HCT116 (cell line): ENCODE results near the gene LILRA2. TPM values are rescaled to one million over a fixed set of nuclear protein-coding genes. Genes with fewer than 3 reads are reported as not detected.
A peak's percentile ranks its signal among the peaks of the same experiment; 100 is the strongest.

Source experiments
- ATAC-seq: fragments of 200-7000 bp; cut with Tn5 transposase; 2 replicates; pipeline ENCODE4 v1.9.1; 2020; ENCODE audit warnings: mild to moderate bottlenecking, moderate library complexity
- BruUV-seq: library from RNA; stranded (reverse); fragments of 400-500 nt; replicated peaks from 2 replicates; lab custom pipeline; 2021; lab: Mats Ljungman, UMichigan
- CTCF ChIA-PET: fragments of 300-600 bp; sonication (Branson Sonifier 250); formaldehyde crosslinking; loops from one replicate; lab custom pipeline; 2021; ENCODE audit warnings: antibody characterized with exemption; lab: Charles Lee
- POLR2A ChIA-PET: fragments of 300-600, 350-600 bp; sonication (Branson Sonifier 250); formaldehyde crosslinking; loops from one replicate; lab custom pipeline; 2021; ENCODE audit warnings: antibody characterized with exemption; lab: Charles Lee
- RAD21 ChIA-PET, 2 experiments: fragments of 300-600 bp; sonication (Branson Sonifier 250); formaldehyde crosslinking; loops; one replicate each; lab custom pipeline; 2023; ENCODE audit warnings: low total read pairs in 2 of 2; ENCODE audit not compliant: uncharacterized antibody in 2 of 2, unreplicated experiment in 2 of 2, low non-redundant PET in 1 of 2; lab: Charles Lee
- DNase-seq: peaks from one replicate; pipeline ENCODE4 v3.0.0-alpha.2; 2010; ENCODE audit warnings: low read depth, low spot score
- H2AFZ ChIP-seq: fragments of 200-600 bp; shearing (Covaris generic), sonication (generic); 2 replicates; pipeline ENCODE4 v1.6.1; 2017; ENCODE audit warnings: low read depth, mixed run types, mixed read lengths, antibody characterized with exemption, low read length; ENCODE audit not compliant: poor library complexity, severe bottlenecking
- H3K27ac ChIP-seq: 2 replicates; pipeline ENCODE4 v1.5.1; 2012; ENCODE audit warnings: low read depth, low read length
- H3K27me3 ChIP-seq: fragments of 200-600 bp; sonication (generic); 2 replicates; pipeline ENCODE4 v1.6.1; 2016; ENCODE audit warnings: mixed run types, low read length, mixed read lengths; ENCODE audit not compliant: insufficient read depth
- H3K36me3 ChIP-seq, 2 experiments: fragments of 200-500 bp in 1 of 2; fragments of 200-600 bp in 1 of 2; sonication (Bioruptor generic) in 1 of 2; sonication (generic) in 1 of 2; 2 replicates each; pipeline versions ENCODE4 v1.5.1 to v1.6.1; 2014 to 2016; ENCODE audit warnings: low read length in 2 of 2, inconsistent platforms in 1 of 2, mixed read lengths in 1 of 2, mixed run types in 1 of 2; ENCODE audit not compliant: insufficient read depth in 2 of 2, control insufficient read depth in 1 of 2
- H3K4me1 ChIP-seq, 2 experiments: fragments of 200-600 bp in 1 of 2; sonication (generic) in 1 of 2; 2 replicates each; pipeline versions ENCODE4 v1.5.1 to v1.6.1; 2012 to 2017; ENCODE audit warnings: low read length in 2 of 2, inconsistent platforms in 1 of 2, mild to moderate bottlenecking in 1 of 2, mixed read lengths in 1 of 2, mixed run types in 1 of 2, moderate library complexity in 1 of 2; ENCODE audit not compliant: insufficient read depth in 2 of 2, control insufficient read depth in 1 of 2
- H3K4me2 ChIP-seq: fragments of 200-600 bp; sonication (generic); 2 replicates; pipeline ENCODE4 v1.6.1; 2017; ENCODE audit warnings: mixed run types, low read length, mixed read lengths
- H3K4me3 ChIP-seq, 2 experiments: fragments of 200-600 bp in 1 of 2; sonication (generic) in 1 of 2; replicated peaks in 1 of 2; 2 replicates each; pipeline ENCODE4 v1.5.1; 2011 to 2016; ENCODE audit warnings: low read length in 2 of 2, control low read depth in 1 of 2, low read depth in 1 of 2, mild to moderate bottlenecking in 1 of 2, mixed read lengths in 1 of 2, mixed run types in 1 of 2
- H3K79me2 ChIP-seq: fragments of 200-600 bp; sonication (generic); 2 replicates; pipeline ENCODE4 v1.6.1; 2017; ENCODE audit warnings: mild to moderate bottlenecking, mixed run types, low read length, moderate library complexity, mixed read lengths; ENCODE audit not compliant: insufficient read depth
- H3K9ac ChIP-seq: fragments of 200-600 bp; sonication (generic); 2 replicates; pipeline ENCODE4 v1.6.1; 2016; ENCODE audit warnings: low read length, mixed read lengths
- H3K9me2 ChIP-seq: fragments of 200-600 bp; sonication (generic), shearing (Covaris generic); 2 replicates; pipeline ENCODE4 v1.6.1; 2017; ENCODE audit warnings: mixed run types, mild to moderate bottlenecking, moderate library complexity; ENCODE audit not compliant: insufficient read depth
- H3K9me3 ChIP-seq, 2 experiments: fragments of 200-500 bp in 1 of 2; fragments of 200-600 bp in 1 of 2; sonication (Bioruptor generic) in 1 of 2; sonication (generic) in 1 of 2; 2 replicates each; pipeline ENCODE4 v1.6.1; 2014 to 2017; ENCODE audit warnings: low read length in 2 of 2, mixed read lengths in 2 of 2, inconsistent platforms in 1 of 2, low read depth in 1 of 2, mild to moderate bottlenecking in 1 of 2, mixed run types in 1 of 2, moderate library complexity in 1 of 2; ENCODE audit not compliant: control insufficient read depth in 1 of 2, insufficient read depth in 1 of 2
- H4K20me1 ChIP-seq: fragments of 200-600 bp; sonication (generic), shearing (Covaris generic); 2 replicates; pipeline ENCODE4 v1.6.1; 2017; ENCODE audit warnings: mixed run types, mild to moderate bottlenecking, moderate library complexity; ENCODE audit not compliant: insufficient read depth
- CEBPB ChIP-seq: IDR thresholded peaks from 2 replicates; pipeline ENCODE4 v1.6.1; 2012; ENCODE audit warnings: low read depth
- EZH2 ChIP-seq: fragments of 200-600 bp; sonication (generic); IDR thresholded peaks from 2 replicates; pipeline ENCODE4 v1.6.1; 2017; ENCODE audit warnings: antibody characterized with exemption, mixed run types
- FOSL1 ChIP-seq: IDR thresholded peaks from 2 replicates; pipeline ENCODE4 v1.6.1; 2012; ENCODE audit warnings: low read depth
- JUND ChIP-seq: IDR thresholded peaks from 2 replicates; pipeline ENCODE4 v1.6.1; 2012
- POLR2A ChIP-seq: IDR thresholded peaks from 2 replicates; pipeline ENCODE4 v1.7.0; 2011; ENCODE audit warnings: borderline replicate concordance; ENCODE audit not compliant: insufficient read depth, insufficient read length; ENCODE audit errors: extremely low read depth
- POLR2AphosphoS5 ChIP-seq: IDR thresholded peaks from 2 replicates; pipeline ENCODE4 v1.6.1; 2011; ENCODE audit warnings: mild to moderate bottlenecking, low read depth, low read length, moderate library complexity
- RAD21 ChIP-seq: IDR thresholded peaks from 2 replicates; pipeline ENCODE4 v1.6.1; 2012; ENCODE audit warnings: low read depth, mild to moderate bottlenecking
- SP1 ChIP-seq: IDR thresholded peaks from 2 replicates; pipeline ENCODE4 v1.6.1; 2012; ENCODE audit warnings: low read depth
- YY1 ChIP-seq: IDR thresholded peaks from 2 replicates; pipeline ENCODE4 v1.6.1; 2011; ENCODE audit warnings: low read length, low read depth, moderate library complexity, mild to moderate bottlenecking; ENCODE audit not compliant: insufficient replicate concordance; ENCODE audit errors: extremely low read depth
- ZBTB33 ChIP-seq: IDR thresholded peaks from 2 replicates; pipeline ENCODE4 v1.6.1; 2011; ENCODE audit warnings: mild to moderate bottlenecking, low read length, moderate library complexity; ENCODE audit not compliant: insufficient replicate concordance; ENCODE audit errors: extremely low read depth
- ZFX ChIP-seq: fragments of 450-650 bp; IDR thresholded peaks from 2 replicates; pipeline ENCODE4 v1.6.1; 2017
- intact Hi-C: fragments of 100-400 bp; cut with micrococcal nuclease; formaldehyde crosslinking; loops from 2 replicates; pipeline ENCODE4 v1.10.0; 2022
- total RNA-seq: library from RNA; stranded (reverse); gene quantifications from one replicate; pipeline ENCODE4 v1.2.1, GENCODE V29; 2021; ENCODE audit not compliant: unreplicated experiment
- TF ChIP-seq, protein P1 (sequence below), 3 experiments: fragments of 200-600 bp in 1 of 3; sonication (generic) in 1 of 3; IDR thresholded peaks in 2 of 3; conservative IDR thresholded peaks in 1 of 3; 2 replicates each; pipeline ENCODE4 v1.5.1; 2012 to 2017; ENCODE audit warnings: low read depth in 2 of 3, low read length in 2 of 3, antibody characterized with exemption in 1 of 3, borderline replicate concordance in 1 of 3, control low read depth in 1 of 3, mild to moderate bottlenecking in 1 of 3, mixed read lengths in 1 of 3, mixed run types in 1 of 3, moderate library complexity in 1 of 3; ENCODE audit not compliant: insufficient read depth in 1 of 3

LILRA2 gene
- total RNA-seq, 1 experiment from 2014 or later = not detected

DNA sequence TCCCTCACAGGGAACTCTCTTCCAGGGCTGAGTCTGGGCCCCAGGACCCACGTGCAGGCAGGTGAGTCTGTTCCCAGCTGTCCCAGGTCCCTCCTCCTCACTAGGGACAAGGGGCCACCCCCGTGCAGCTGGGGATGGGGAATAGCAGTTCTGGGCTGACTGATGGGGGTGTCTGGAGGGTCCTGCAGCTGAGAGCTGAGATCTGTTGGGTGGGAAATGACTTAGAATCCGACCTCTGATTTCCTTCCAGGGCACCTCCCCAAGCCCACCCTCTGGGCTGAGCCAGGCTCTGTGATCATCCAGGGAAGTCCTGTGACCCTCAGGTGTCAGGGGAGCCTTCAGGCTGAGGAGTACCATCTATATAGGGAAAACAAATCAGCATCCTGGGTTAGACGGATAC is 461 bp downstream of the LILRA2 start:
- Histone ChIP-seq H3K36me3 (no peaks in the 10 kb centered on the region), H2AFZ (no peak overlapping the region), H3K9ac (no peak overlapping the region), H3K9me3 (no peaks in the 10 kb centered on the region), H3K4me1 (no peaks in the 10 kb centered on the region), H3K27me3 (peaks cover 43% of the 10 kb centered on the region), H3K9me2 (no peaks in the 10 kb centered on the region), H4K20me1 (no peaks in the 10 kb centered on the region), H3K79me2 (no peaks in the 10 kb centered on the region), H3K4me2 (no peak overlapping the region), H3K27ac (no peak overlapping the region), H3K4me3 (no peak overlapping the region)
- RAD21 ChIA-PET = no interaction called here
- POLR2A ChIA-PET = no interaction called here
- ATAC-seq = no peak
- no TSS peak for BruUV-seq
- CTCF ChIA-PET = no interaction called here
- no peak for DNase-seq
- TF ChIP-seq CEBPB = no peak
- no peak for TF ChIP-seq SP1
- no peak for TF ChIP-seq POLR2AphosphoS5
- no peak for TF ChIP-seq JUND
- TF ChIP-seq, protein P1, sequence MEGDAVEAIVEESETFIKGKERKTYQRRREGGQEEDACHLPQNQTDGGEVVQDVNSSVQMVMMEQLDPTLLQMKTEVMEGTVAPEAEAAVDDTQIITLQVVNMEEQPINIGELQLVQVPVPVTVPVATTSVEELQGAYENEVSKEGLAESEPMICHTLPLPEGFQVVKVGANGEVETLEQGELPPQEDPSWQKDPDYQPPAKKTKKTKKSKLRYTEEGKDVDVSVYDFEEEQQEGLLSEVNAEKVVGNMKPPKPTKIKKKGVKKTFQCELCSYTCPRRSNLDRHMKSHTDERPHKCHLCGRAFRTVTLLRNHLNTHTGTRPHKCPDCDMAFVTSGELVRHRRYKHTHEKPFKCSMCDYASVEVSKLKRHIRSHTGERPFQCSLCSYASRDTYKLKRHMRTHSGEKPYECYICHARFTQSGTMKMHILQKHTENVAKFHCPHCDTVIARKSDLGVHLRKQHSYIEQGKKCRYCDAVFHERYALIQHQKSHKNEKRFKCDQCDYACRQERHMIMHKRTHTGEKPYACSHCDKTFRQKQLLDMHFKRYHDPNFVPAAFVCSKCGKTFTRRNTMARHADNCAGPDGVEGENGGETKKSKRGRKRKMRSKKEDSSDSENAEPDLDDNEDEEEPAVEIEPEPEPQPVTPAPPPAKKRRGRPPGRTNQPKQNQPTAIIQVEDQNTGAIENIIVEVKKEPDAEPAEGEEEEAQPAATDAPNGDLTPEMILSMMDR (IDR thresholded peaks at IDR 0.05 in 2 of 3, conservative IDR thresholded peaks at IDR 0.05 in 1 of 3; ENCODE audit: borderline replicate concordance in 1 of 3, insufficient read depth in 1 of 3, low read depth in 2 of 3, low read length in 2 of 3) = no peak
- no peak for TF ChIP-seq FOSL1
- TF ChIP-seq ZFX = no peak
- TF ChIP-seq EZH2 = no peak
- no peak for TF ChIP-seq RAD21
- intact Hi-C loops = no loop called here

DNA sequence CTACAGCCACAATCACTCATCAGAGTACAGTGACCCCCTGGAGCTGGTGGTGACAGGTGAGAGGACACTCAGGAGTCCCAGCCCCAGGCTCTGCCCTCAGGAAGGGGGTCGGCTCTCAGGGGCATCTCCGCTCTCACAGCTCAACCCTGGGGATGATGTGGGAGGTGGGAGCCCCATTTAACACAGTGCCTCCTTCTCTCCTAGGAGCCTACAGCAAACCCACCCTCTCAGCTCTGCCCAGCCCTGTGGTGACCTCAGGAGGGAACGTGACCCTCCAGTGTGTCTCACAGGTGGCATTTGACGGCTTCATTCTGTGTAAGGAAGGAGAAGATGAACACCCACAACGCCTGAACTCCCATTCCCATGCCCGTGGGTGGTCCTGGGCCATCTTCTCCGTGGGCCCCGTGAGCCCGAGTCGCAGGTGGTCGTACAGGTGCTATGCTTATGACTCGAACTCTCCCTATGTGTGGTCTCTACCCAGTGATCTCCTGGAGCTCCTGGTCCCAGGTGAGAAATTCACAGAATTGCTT is 1.0 kb downstream of the LILRA2 start:
- Histone ChIP-seq H3K9me3 (no peaks in the 10 kb centered on the region), H3K36me3 (no peaks in the 10 kb centered on the region), H2AFZ (no peak overlapping the region), H3K4me1 (no peaks in the 10 kb centered on the region), H3K27ac (no peak overlapping the region), H3K9ac (no peak overlapping the region), H3K4me3 (no peak overlapping the region), H3K9me2 (no peaks in the 10 kb centered on the region), H3K79me2 (no peaks in the 10 kb centered on the region), H3K4me2 (no peak overlapping the region), H3K27me3 (peaks cover 40% of the 10 kb centered on the region), H4K20me1 (no peaks in the 10 kb centered on the region)
- ChIA-PET CTCF (no interaction called here), RAD21 (no interaction called here), POLR2A (no interaction called here)
- BruUV-seq = no TSS peak
- TF ChIP-seq ZFX = no peak
- no peak for TF ChIP-seq ZBTB33
- TF ChIP-seq POLR2A = no peak
- TF ChIP-seq POLR2AphosphoS5 = no peak
- TF ChIP-seq YY1 = no peak
- TF ChIP-seq, protein P1 (IDR thresholded peaks at IDR 0.05 in 2 of 3, conservative IDR thresholded peaks at IDR 0.05 in 1 of 3; ENCODE audit: borderline replicate concordance in 1 of 3, insufficient read depth in 1 of 3, low read depth in 2 of 3, low read length in 2 of 3) = no peak
- intact Hi-C loops = no loop called here
- DNase-seq (no peak), ATAC-seq (0 out of 2 replicates have a peak, but pooled peaks have one; percentile 27)
